Gastrocnemius medialis (tissue), 4 donors: ENCODE results near the gene TLK2.
"Not testable (repeated sequence)": the region's sequence is repeated elsewhere in the genome, so short reads cannot be mapped to it uniquely, and the experiment has no call there.

Experiments used
- POLR2A ChIP-seq, 2 donors: fragments of 450-650 bp; IDR thresholded peaks; one replicate each; pipeline ENCODE4 v1.6.1; 2017; ENCODE audit warnings: antibody characterized with exemption in 2 of 2, mild to moderate bottlenecking in 2 of 2, moderate library complexity in 2 of 2
- TF ChIP-seq, protein P1 (sequence below), 5 experiments: fragments of 450-650 bp in 3 of 5; fragments of 200-600 bp in 2 of 5; sonication (generic) in 2 of 5; IDR thresholded peaks in 4 of 5; conservative IDR thresholded peaks in 1 of 5; 1 replicate in 4 of 5; 2 replicates in 1 of 5; pipeline ENCODE4 v1.5.1; 2016 to 2019; ENCODE audit warnings: antibody characterized with exemption in 5 of 5, mild to moderate bottlenecking in 3 of 5, moderate library complexity in 3 of 5

DNA sequence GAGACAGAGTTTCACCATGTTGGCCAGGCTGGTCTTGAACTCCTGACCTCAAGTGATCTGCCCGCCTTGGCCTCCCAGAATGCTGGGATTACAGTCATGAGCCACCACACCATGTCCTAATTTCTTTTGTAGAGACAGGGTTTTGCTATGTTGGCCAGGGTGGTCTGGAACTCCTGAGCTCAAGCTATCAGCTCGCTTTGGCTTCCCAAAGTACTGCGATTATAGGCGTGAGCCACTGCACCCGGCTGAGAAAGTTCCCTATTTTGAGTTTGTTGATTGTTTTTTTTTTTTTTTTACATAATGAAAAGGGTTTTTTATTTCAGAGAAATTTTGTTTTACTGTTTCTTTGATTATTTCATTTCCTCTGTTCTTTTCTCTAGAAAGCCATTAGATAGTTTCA lies 67.4 kb downstream of the TLK2 start:
- TF ChIP-seq, protein P1, sequence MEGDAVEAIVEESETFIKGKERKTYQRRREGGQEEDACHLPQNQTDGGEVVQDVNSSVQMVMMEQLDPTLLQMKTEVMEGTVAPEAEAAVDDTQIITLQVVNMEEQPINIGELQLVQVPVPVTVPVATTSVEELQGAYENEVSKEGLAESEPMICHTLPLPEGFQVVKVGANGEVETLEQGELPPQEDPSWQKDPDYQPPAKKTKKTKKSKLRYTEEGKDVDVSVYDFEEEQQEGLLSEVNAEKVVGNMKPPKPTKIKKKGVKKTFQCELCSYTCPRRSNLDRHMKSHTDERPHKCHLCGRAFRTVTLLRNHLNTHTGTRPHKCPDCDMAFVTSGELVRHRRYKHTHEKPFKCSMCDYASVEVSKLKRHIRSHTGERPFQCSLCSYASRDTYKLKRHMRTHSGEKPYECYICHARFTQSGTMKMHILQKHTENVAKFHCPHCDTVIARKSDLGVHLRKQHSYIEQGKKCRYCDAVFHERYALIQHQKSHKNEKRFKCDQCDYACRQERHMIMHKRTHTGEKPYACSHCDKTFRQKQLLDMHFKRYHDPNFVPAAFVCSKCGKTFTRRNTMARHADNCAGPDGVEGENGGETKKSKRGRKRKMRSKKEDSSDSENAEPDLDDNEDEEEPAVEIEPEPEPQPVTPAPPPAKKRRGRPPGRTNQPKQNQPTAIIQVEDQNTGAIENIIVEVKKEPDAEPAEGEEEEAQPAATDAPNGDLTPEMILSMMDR (IDR thresholded peaks at IDR 0.05 in 4 of 5, conservative IDR thresholded peaks at IDR 0.05 in 1 of 5), result not testable (repeated sequence)
- not testable (repeated sequence) for TF ChIP-seq POLR2A (IDR thresholded peaks at IDR 0.05)
